ENCODE data around the gene MTHFD1L. TPM values are rescaled to one million over a fixed set of nuclear protein-coding genes. Genes with fewer than 3 reads are reported as not detected.

Gene MTHFD1L
- total RNA-seq, 4 donors from 2014 or later = 4.3 to 23.1 (median 4.7) TPM

DNA sequence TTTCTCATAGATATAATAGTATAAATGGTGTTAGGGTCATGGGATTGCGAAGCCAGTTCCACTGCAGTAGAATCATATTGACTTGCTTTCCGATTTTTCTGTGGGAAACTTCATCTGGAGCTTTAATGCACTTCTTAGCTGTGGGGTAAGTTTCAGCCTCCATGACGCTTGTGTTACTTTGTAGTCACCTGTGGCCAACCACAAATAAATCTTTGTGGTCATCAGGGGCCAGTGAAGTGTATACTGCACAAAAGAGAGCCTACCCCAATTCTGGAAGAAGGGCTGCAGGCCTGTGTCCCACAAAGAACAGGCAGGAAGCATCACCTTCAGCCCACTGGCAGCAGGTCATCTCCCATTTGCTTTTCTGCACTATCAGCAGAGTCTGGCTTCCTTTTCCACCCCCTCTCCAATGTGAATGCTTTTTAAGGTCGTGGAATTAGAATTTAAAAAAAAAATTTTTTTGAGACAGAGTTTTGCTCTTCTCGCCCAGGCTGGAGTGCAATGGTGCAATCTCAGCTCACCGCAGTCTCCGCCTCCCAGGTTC lies 32.0 kb downstream of the MTHFD1L start:
- Histone ChIP-seq H3K36me3 (no peaks in the 10 kb centered on the region), H3K4me1 (no peaks in the 10 kb centered on the region), H3K27ac (no peak overlapping the region), H3K9me3 (no peaks in the 10 kb centered on the region), H3K27me3 (no peaks in the 10 kb centered on the region), H3K4me3 (no peak overlapping the region)
- DNase-seq = no peak
- TF ChIP-seq, protein P1, sequence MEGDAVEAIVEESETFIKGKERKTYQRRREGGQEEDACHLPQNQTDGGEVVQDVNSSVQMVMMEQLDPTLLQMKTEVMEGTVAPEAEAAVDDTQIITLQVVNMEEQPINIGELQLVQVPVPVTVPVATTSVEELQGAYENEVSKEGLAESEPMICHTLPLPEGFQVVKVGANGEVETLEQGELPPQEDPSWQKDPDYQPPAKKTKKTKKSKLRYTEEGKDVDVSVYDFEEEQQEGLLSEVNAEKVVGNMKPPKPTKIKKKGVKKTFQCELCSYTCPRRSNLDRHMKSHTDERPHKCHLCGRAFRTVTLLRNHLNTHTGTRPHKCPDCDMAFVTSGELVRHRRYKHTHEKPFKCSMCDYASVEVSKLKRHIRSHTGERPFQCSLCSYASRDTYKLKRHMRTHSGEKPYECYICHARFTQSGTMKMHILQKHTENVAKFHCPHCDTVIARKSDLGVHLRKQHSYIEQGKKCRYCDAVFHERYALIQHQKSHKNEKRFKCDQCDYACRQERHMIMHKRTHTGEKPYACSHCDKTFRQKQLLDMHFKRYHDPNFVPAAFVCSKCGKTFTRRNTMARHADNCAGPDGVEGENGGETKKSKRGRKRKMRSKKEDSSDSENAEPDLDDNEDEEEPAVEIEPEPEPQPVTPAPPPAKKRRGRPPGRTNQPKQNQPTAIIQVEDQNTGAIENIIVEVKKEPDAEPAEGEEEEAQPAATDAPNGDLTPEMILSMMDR (IDR thresholded peaks at IDR 0.05) = no peak

DNA sequence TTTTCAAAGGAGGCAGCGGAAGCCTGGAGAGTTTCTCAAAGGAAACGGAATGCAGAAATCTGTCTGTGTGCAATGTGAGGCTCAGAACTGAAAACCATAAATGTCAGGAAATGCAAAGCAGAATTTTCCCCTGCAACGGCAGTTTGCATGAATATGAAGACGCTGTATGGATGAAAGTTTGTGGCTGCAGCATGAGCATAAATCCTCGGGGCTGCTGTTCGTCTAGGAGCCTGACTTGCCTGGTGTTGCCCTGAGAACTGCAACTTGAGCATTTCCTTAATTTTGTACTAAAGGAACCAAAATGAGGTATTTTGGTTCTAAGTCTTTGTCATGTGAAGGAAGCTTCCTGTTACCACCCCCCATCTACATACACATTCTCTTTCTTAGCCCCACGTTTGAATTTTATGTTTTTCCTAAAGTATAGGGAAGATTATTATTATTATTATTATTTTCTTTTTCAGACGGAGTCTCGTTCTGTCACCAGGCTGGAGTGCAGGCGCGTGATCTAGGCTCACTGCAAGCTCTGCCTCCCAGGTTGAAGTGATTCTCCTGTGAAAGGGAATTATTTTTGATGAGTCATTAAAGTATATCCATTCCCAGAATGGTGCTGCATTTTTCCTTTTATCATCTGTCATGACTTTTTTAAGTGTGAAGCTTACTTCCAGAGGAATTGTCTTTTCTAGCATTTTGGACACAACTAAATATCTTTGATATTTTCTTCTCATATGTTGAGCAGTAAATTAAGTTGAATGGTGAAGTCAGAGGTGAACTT lies 33.1 kb downstream of the MTHFD1L start:
- Histone ChIP-seq H3K36me3 (no peaks in the 10 kb centered on the region), H3K27ac (no peak overlapping the region), H3K4me3 (no peak overlapping the region), H3K9me3 (no peaks in the 10 kb centered on the region), H3K27me3 (no peaks in the 10 kb centered on the region), H3K4me1 (no peaks in the 10 kb centered on the region)
- no peak for DNase-seq
- no peak for TF ChIP-seq POLR2A (IDR thresholded peaks at IDR 0.05)
- TF ChIP-seq, protein P1 (IDR thresholded peaks at IDR 0.05) = no peak

DNA sequence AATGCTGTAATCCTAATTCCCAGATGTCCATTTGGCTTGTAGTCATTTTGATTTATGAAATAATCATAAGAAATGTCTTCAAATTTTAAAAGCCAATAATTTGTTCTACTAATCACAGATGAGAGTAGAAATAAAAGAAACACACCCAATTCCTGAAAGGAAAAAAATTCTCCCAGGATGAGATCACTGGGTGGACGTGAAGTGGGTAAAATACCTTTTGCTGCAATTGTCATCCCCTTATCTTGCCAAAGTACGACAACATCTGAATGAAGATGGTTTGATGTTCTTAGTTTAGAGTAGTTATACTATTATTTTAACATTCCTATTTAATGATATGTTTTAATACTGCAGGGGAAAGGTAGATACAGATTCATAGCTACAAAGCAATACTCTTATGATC lies 33.7 kb downstream of the MTHFD1L start:
- Histone ChIP-seq H3K36me3 (no peaks in the 10 kb centered on the region), H3K4me1 (no peaks in the 10 kb centered on the region), H3K27me3 (no peaks in the 10 kb centered on the region), H3K27ac (no peak overlapping the region), H3K9me3 (no peaks in the 10 kb centered on the region), H3K4me3 (no peak overlapping the region)
- TF ChIP-seq, protein P1 (IDR thresholded peaks at IDR 0.05) = no peak
- no peak for DNase-seq

DNA sequence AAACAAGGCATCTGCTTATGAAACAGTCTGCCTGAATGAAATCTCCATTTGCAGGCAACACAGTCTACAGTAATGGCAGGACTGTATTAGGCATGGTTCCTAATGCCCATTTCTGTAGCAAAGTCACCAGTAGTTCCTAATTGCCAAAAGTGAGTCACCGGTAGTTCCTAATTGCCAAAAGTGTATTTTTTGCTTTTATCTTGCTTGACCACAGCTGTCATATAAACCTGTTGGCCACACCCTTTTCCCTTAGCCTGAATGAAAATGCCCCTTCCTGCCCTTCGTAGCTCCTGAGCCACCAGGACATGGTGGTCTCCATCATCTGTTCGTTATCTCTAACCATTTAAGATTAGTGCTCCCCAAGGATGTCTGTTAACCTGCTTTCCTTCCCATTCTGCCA lies 34.5 kb downstream of the MTHFD1L start:
- no peak for DNase-seq
- Histone ChIP-seq H3K4me3 (no peak overlapping the region), H3K9me3 (no peaks in the 10 kb centered on the region), H3K36me3 (no peaks in the 10 kb centered on the region), H3K27ac (no peak overlapping the region), H3K4me1 (no peaks in the 10 kb centered on the region), H3K27me3 (no peaks in the 10 kb centered on the region)
- TF ChIP-seq, protein P1 (IDR thresholded peaks at IDR 0.05) = no peak
- TF ChIP-seq POLR2A (IDR thresholded peaks at IDR 0.05) = no peak

DNA sequence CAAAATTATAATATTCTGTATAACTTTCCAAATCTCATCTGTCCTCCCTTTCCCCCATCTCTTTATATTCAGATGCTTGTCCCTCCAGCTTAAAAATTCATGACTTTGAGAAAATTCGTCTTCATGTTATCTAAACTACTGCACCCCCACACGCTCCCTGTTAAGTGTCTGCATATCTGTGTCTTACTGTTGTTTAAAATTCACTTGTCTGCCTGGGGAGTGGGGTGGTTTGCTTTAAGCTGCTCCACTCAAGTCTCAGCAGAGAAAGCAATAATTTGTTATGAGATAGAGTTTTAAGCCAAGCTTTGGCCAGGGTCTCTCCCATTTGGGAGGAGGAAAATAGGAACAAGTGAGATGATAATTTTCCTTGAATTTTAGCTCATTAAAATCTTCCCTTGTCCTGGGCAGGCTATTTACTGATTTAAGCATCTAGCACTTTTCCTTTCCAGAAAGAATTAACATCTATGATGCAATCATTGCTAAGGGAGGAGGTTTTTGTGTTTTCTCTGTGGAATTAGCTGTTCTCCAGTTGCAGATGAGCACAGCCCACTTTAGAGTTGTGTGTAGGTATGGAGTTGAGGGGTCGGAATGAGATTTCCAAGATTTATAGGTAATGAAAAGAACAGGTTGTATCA lies 36.8 kb downstream of the MTHFD1L start:
- no peak for TF ChIP-seq POLR2A (IDR thresholded peaks at IDR 0.05)
- TF ChIP-seq, protein P1 (IDR thresholded peaks at IDR 0.05) = no peak
- Histone ChIP-seq H3K27me3 (no peaks in the 10 kb centered on the region), H3K27ac (no peak overlapping the region), H3K36me3 (no peaks in the 10 kb centered on the region), H3K4me3 (no peak overlapping the region), H3K9me3 (no peaks in the 10 kb centered on the region), H3K4me1 (no peaks in the 10 kb centered on the region)
- no peak for DNase-seq

Measured in Peyer's patch (tissue), 4 donors.